ENCODE results near the gene CFAP410. TPM values are rescaled to one million over a fixed set of nuclear protein-coding genes. Genes with fewer than 3 reads are reported as not detected.

Gene CFAP410
- total and polyA plus RNA-seq, 2 of the 8 experiments (the other 6 are each of a cell fraction or from before 2014, with no cell fraction given): 10.6 to 12.0 TPM

GRCh38 chr21:44281801-44282200 is 57.4 kb downstream of the CFAP410 start:
- H3K4ac ChIP-seq (replicated peaks; ENCODE audit: insufficient read length, low read depth, low read length): no peak overlapping the region
- no peak overlapping the region for H3K14ac ChIP-seq (ENCODE audit: insufficient read length)
- no peak overlapping the region for H3K4me2 ChIP-seq (ENCODE audit: insufficient read depth in 1 of 2, low read depth in 2 of 2, low read length in 2 of 2)
- H3K23me2 ChIP-seq (ENCODE audit: low read depth, low read length): no peaks in the 10 kb centered on the region; the same call in 1 of the 2 replicates
- ChIA-PET POLR2A (ENCODE audit: partially characterized antibody) (interaction anchor here (0.6 kb wide), 1 partner anchor 13 kb away, joined by 3 read pairs; no protein-coding TSS in a partner anchor), CTCF (ENCODE audit: partially characterized antibody) (interaction anchor here (3.5 kb wide), 1 partner anchor 16 kb away, joined by 12 read pairs; no protein-coding TSS in a partner anchor)
- H3K23ac ChIP-seq (ENCODE audit: insufficient read length): no peak overlapping the region
- no peaks in the 10 kb centered on the region for H3K9me3 ChIP-seq (ENCODE audit: insufficient read depth in 2 of 2, low read depth in 1 of 2, low read length in 1 of 2)
- H2BK120ac ChIP-seq (replicated peaks; ENCODE audit: low read depth, low read length): no peak overlapping the region
- no peak overlapping the region for H3K9ac ChIP-seq (replicated peaks in 1 of 4; ENCODE audit: extremely low read depth in 1 of 4, low read depth in 3 of 4, low read length in 3 of 4)
- no peak overlapping the region for H4K8ac ChIP-seq (ENCODE audit: extremely low read depth, insufficient read depth, low read length)
- no peak overlapping the region for H3K18ac ChIP-seq (ENCODE audit: extremely low read depth, low read length)
- DNase-seq (ENCODE audit: low read depth in 1 of 2, low spot score in 2 of 2) (no peak), FAIRE-seq (no peak)
- H3K4me1 ChIP-seq (replicated peaks in 1 of 4; ENCODE audit: control insufficient read depth in 3 of 4, insufficient read depth in 4 of 4, low read length in 3 of 4): peaks cover 0 to 23% (median 15%) of the 10 kb centered on the region in 4 experiments; a peak in 6 of 7 replicates
- H3K27me3 ChIP-seq (replicated peaks in 1 of 4; ENCODE audit: control insufficient read depth in 3 of 4, extremely low read depth in 1 of 4, insufficient read depth in 3 of 4, low read length in 3 of 4): peaks cover 0 to 27% (median 17%) of the 10 kb centered on the region in 4 experiments; a peak in 5 of 7 replicates
- no peak overlapping the region for H3K27ac ChIP-seq (ENCODE audit: low read depth, low read length)
- H4K91ac ChIP-seq (replicated peaks; ENCODE audit: insufficient read length, low read length): no peak overlapping the region
- H3K36me3 ChIP-seq (ENCODE audit: control insufficient read depth in 2 of 4, insufficient read depth in 4 of 4, low read length in 3 of 4): no peaks in the 10 kb centered on the region
- no peak overlapping the region for H3K56ac ChIP-seq (replicated peaks; ENCODE audit: insufficient read length, low read depth, low read length)
- no peak overlapping the region for H2AFZ ChIP-seq (ENCODE audit: low read length)
- peak overlapping the region; percentile 10; the same call in 1 of the 2 replicates for H2BK15ac ChIP-seq (ENCODE audit: low read length)
- no peak overlapping the region for H3K4me3 ChIP-seq (ENCODE audit: extremely low read depth in 1 of 4, insufficient read depth in 2 of 4, low read depth in 3 of 4, low read length in 4 of 4)
- H2AK5ac ChIP-seq (ENCODE audit: low read depth, low read length): no peak overlapping the region
- H2BK12ac ChIP-seq (ENCODE audit: low read depth, low read length): 0 out of 2 replicates have a peak overlapping the region, but pooled peaks have one; percentile 17
- TF ChIP-seq CHD1 (IDR thresholded peaks at IDR 0.05; ENCODE audit: low read depth, low read length): no peak
- no peak for TF ChIP-seq SIN3A (conservative IDR thresholded peaks at IDR 0.05 in 1 of 2, IDR thresholded peaks at IDR 0.05 in 1 of 2; ENCODE audit: low read depth in 1 of 2, low read length in 2 of 2)
- TF ChIP-seq SUZ12 (IDR thresholded peaks at IDR 0.05; ENCODE audit: low read length): no peak
- TF ChIP-seq CREB1 (IDR thresholded peaks at IDR 0.05): no peak
- H4K20me1 ChIP-seq (replicated peaks in 1 of 2; ENCODE audit: control insufficient read depth in 1 of 2, insufficient read depth in 2 of 2, low read length in 2 of 2): no peaks in the 10 kb centered on the region
- no peak overlapping the region for H2BK5ac ChIP-seq (ENCODE audit: low read depth, low read length)
- 93% methylated on average over 9 of the region's 9 CpGs; no CpG with 5 or more reads in 1 of the 2 experiments for WGBS, 2 experiments (ENCODE audit: extremely low coverage in 1 of 2, insufficient coverage in 1 of 2, insufficient read length in 1 of 2, insufficient replicate concordance in 2 of 2, low coverage in 1 of 2, low lambda C conversion rate in 2 of 2, missing lambda C conversion rate in 1 of 2)
- no peaks in the 10 kb centered on the region for H3K79me1 ChIP-seq (ENCODE audit: low read depth, low read length)
- no peaks in the 10 kb centered on the region for H3K79me2 ChIP-seq (ENCODE audit: control insufficient read depth in 1 of 2, insufficient read depth in 2 of 2, low read length in 2 of 2)
- H2BK20ac ChIP-seq (ENCODE audit: low read length): no peak overlapping the region
- H4K5ac ChIP-seq (ENCODE audit: insufficient read length, low read depth, low read length): no peak overlapping the region

Measured in H1 (cell line).